Gastroesophageal sphincter (tissue), 3 donors: ENCODE results near the gene TK2.

Source experiments
- POLR2A ChIP-seq, 2 donors: fragments of 450-650 bp; IDR thresholded peaks; one replicate each; pipeline ENCODE4 v1.6.1; 2017; ENCODE audit warnings: antibody characterized with exemption in 2 of 2, mild to moderate bottlenecking in 2 of 2, moderate library complexity in 1 of 2
- TF ChIP-seq, protein P1 (sequence below), 4 experiments: fragments of 200-600 bp in 2 of 4; fragments of 450-650 bp in 2 of 4; sonication (generic) in 1 of 4; IDR thresholded peaks; one replicate each; pipeline ENCODE4 v1.5.1; 2017 to 2019; ENCODE audit warnings: antibody characterized with exemption in 4 of 4, mild to moderate bottlenecking in 2 of 4, moderate library complexity in 2 of 4

GRCh38 chr16:66462912-66463311 is 87.0 kb downstream of the TK2 start:
- TF ChIP-seq, protein P1, sequence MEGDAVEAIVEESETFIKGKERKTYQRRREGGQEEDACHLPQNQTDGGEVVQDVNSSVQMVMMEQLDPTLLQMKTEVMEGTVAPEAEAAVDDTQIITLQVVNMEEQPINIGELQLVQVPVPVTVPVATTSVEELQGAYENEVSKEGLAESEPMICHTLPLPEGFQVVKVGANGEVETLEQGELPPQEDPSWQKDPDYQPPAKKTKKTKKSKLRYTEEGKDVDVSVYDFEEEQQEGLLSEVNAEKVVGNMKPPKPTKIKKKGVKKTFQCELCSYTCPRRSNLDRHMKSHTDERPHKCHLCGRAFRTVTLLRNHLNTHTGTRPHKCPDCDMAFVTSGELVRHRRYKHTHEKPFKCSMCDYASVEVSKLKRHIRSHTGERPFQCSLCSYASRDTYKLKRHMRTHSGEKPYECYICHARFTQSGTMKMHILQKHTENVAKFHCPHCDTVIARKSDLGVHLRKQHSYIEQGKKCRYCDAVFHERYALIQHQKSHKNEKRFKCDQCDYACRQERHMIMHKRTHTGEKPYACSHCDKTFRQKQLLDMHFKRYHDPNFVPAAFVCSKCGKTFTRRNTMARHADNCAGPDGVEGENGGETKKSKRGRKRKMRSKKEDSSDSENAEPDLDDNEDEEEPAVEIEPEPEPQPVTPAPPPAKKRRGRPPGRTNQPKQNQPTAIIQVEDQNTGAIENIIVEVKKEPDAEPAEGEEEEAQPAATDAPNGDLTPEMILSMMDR (IDR thresholded peaks at IDR 0.05): no peak
- TF ChIP-seq POLR2A (IDR thresholded peaks at IDR 0.05): no peak
